Common myeloid progenitor, CD34-positive (primary cell): ENCODE results near the gene IRAK3.

Experiments
- CTCF ChIA-PET: fragments of 350-600 bp; sonication (Branson Sonifier 250); formaldehyde crosslinking; loops from one replicate; lab custom pipeline; 2021; ENCODE audit warnings: antibody characterized with exemption; lab: Charles Lee
- POLR2A ChIA-PET: fragments of 350-600 bp; sonication (Branson Sonifier 250); formaldehyde crosslinking; loops from one replicate; lab custom pipeline; 2021; ENCODE audit warnings: antibody characterized with exemption; lab: Charles Lee
- DNase-seq, 3 donors: peaks; one replicate each; pipeline versions ENCODE4 v3.0.0 to v3.0.0-alpha.2; 2013
- H3K27ac ChIP-seq, 2 experiments: 1 replicate in 1 of 2; 2 replicates in 1 of 2; pipeline ENCODE4 v1.7.0; 2013; ENCODE audit warnings: inconsistent platforms in 2 of 2, low read length in 2 of 2, mild to moderate bottlenecking in 2 of 2, low read depth in 1 of 2, moderate library complexity in 1 of 2; ENCODE audit not compliant: severe bottlenecking in 2 of 2, insufficient read depth in 1 of 2, poor library complexity in 1 of 2
- H3K27me3 ChIP-seq, 5 experiments: replicated peaks in 2 of 5; 1 replicate in 3 of 5; 2 replicates in 2 of 5; pipeline versions ENCODE4 v1.6.1 to v1.7.0; 2013; ENCODE audit warnings: low read length in 4 of 5, mild to moderate bottlenecking in 2 of 5, moderate library complexity in 2 of 5, inconsistent platforms in 1 of 5; ENCODE audit not compliant: insufficient read depth in 5 of 5, control insufficient read depth in 4 of 5
- H3K36me3 ChIP-seq, 4 experiments: 1 replicate in 2 of 4; 2 replicates in 2 of 4; pipeline versions ENCODE4 v1.6.1 to v1.7.0; 2013; ENCODE audit warnings: low read length in 3 of 4, control low read depth in 1 of 4, mild to moderate bottlenecking in 1 of 4; ENCODE audit not compliant: control insufficient read depth in 4 of 4, insufficient read depth in 4 of 4
- H3K4me1 ChIP-seq, 4 experiments: 1 replicate in 3 of 4; 2 replicates in 1 of 4; pipeline versions ENCODE4 v1.6.1 to v1.7.1; 2013; ENCODE audit warnings: low read length in 3 of 4, mild to moderate bottlenecking in 3 of 4, control low read depth in 1 of 4, inconsistent platforms in 1 of 4, moderate library complexity in 1 of 4; ENCODE audit not compliant: control insufficient read depth in 4 of 4, insufficient read depth in 4 of 4; ENCODE audit errors: control extremely low read depth in 1 of 4
- H3K4me3 ChIP-seq, 7 experiments: 1 replicate in 4 of 7; 2 replicates in 3 of 7; pipeline versions ENCODE4 v1.5.1 to v1.7.0; 2013; ENCODE audit warnings: mild to moderate bottlenecking in 7 of 7, low read length in 6 of 7, moderate library complexity in 6 of 7, inconsistent platforms in 2 of 7, low read depth in 2 of 7, control low read depth in 1 of 7; ENCODE audit not compliant: insufficient read depth in 4 of 7, control insufficient read depth in 1 of 7; ENCODE audit errors: extremely low read depth in 1 of 7
- H3K9me3 ChIP-seq, 5 experiments: 1 replicate in 4 of 5; 2 replicates in 1 of 5; pipeline versions ENCODE4 v1.6.1 to v1.7.1; 2013; ENCODE audit warnings: low read length in 4 of 5, mild to moderate bottlenecking in 2 of 5, inconsistent platforms in 1 of 5, low read depth in 1 of 5, moderate library complexity in 1 of 5; ENCODE audit not compliant: control insufficient read depth in 4 of 5, insufficient read depth in 2 of 5; ENCODE audit errors: control extremely low read depth in 1 of 5
- WGBS: methylation state at CpG from one replicate; pipeline ENCODE4 v1.1.5; 2013; ENCODE audit not compliant: insufficient coverage; 5-methylcytosine and 5-hydroxymethylcytosine counted together

Gene IRAK3

DNA sequence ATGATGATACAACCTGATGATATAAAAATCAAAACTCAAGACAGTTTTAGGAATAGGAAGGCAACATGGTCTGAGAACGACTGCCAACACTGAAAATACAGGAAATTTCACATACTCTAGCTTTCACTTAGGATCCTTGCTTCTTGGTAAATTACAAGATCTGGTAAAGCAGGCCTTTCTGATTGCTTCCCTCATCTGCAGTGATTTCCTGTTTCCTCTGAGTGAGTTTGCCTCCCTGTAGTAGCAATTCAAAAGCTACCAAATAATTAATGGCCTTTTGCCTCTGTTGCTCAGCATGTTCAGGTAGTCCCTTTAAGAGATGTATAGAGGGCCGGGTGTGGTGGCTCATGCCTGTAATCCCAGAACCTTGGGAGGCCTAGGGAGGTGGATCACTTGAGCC lies 2.0 kb upstream of the IRAK3 start:
- POLR2A ChIA-PET = interaction anchor here (3.6 kb wide), 1 partner anchor 18 kb away, joined by 20 read pairs; the partner anchor contains the start of gene TMBIM4
- H3K4me3 ChIP-seq = peak overlapping the region in 1 of 7 experiments; percentile 11

DNA sequence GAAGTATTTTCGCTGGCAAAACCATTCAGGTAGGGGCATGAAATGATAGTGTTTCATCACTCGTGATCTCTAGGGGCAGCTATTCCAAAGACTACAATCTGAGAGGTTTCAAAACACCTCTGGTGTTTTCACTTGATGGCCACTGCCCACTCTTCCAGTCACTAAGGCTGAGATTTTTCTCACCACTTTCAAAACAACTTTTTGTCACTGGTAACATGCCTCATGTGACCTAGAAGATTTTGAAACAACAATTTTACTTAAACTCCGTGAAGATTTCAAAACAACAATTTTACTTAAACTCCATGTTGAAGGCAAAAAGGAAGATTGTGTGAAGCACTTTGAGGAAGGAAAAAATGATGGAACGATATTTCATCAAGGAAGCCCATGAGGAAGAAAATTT lies 1.2 kb upstream of the IRAK3 start:
- Histone ChIP-seq H3K27ac (no peak overlapping the region), H3K4me3 (no peak overlapping the region), H3K27me3 (no peaks in the 10 kb centered on the region), H3K36me3 (no peaks in the 10 kb centered on the region), H3K4me1 (peaks cover 17 to 38% (median 28%) of the 10 kb centered on the region in 4 experiments), H3K9me3 (no peaks in the 10 kb centered on the region)
- ChIA-PET CTCF (interaction anchor here (2.7 to 4.3 kb wide), 2 partner anchors 15 to 18 kb away, joined by 6 to 18 read pairs; partner anchors contain the start of gene TMBIM4), POLR2A (interaction anchor here (3.6 kb wide), 1 partner anchor 18 kb away, joined by 20 read pairs; the partner anchor contains the start of gene TMBIM4)
- WGBS = 94% methylated on average over 2 of the region's 4 CpGs
- DNase-seq = no peak

More for the DNA sequence above, 2.0 kb upstream of the IRAK3 start:
- DNase-seq = peak in 2 of 3 donors; percentile 60 to 68
- H3K27me3 ChIP-seq = no peaks in the 10 kb centered on the region
- no peaks in the 10 kb centered on the region for H3K9me3 ChIP-seq
- WGBS = 40% methylated on average over 1 of the region's 2 CpGs
- no peak overlapping the region for H3K27ac ChIP-seq
- CTCF ChIA-PET = interaction anchor here (1.6 to 4.3 kb wide), 3 partner anchors 14 to 29 kb away, joined by 3 to 18 read pairs (median 6); partner anchors contain the start of gene TMBIM4
- H3K36me3 ChIP-seq = no peaks in the 10 kb centered on the region
- H3K4me1 ChIP-seq = peaks cover 17 to 38% (median 28%) of the 10 kb centered on the region in 4 experiments

DNA sequence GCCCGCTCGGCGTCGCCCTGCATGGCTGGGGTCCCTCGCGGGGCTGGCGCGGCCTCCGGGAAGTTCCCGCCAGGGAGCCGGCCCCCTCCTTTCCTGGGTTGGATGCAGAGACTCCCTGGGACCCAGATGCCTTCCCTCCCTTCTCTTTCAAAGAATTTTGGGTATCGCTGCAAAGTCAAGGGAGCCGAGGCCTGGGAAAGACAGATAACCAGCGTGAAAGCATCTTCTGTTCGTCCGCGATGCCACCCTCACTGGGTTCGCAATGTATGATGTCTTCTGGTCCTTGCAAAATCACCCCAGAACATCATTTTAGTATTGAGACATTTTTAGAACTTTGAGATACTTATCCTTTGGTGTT lies 451 bp downstream of the IRAK3 start:
- POLR2A ChIA-PET = interaction anchor here (3.6 kb wide), 1 partner anchor 20 kb away, joined by 20 read pairs; the partner anchor contains the start of gene TMBIM4
- DNase-seq = peak in 2 of 3 donors; percentile 36 to 52
- H3K27me3 ChIP-seq = no peaks in the 10 kb centered on the region
- peaks cover 23 to 46% (median 35%) of the 10 kb centered on the region in 4 experiments for H3K4me1 ChIP-seq
- H3K27ac ChIP-seq = peak overlapping the region; percentile 71 to 84
- WGBS = 0% methylated on average over 13 of the region's 18 CpGs
- H3K9me3 ChIP-seq = no peaks in the 10 kb centered on the region
- CTCF ChIA-PET = interaction anchor here (1.4 to 4.3 kb wide), 2 partner anchors 20 to 46 kb away, joined by 5 to 18 read pairs; partner anchors contain the start of gene TMBIM4
- peaks cover 0 to 9% (median 3%) of the 10 kb centered on the region in 4 experiments for H3K36me3 ChIP-seq
- H3K4me3 ChIP-seq = peak overlapping the region; percentile 47 to 94 (median 75)

DNA sequence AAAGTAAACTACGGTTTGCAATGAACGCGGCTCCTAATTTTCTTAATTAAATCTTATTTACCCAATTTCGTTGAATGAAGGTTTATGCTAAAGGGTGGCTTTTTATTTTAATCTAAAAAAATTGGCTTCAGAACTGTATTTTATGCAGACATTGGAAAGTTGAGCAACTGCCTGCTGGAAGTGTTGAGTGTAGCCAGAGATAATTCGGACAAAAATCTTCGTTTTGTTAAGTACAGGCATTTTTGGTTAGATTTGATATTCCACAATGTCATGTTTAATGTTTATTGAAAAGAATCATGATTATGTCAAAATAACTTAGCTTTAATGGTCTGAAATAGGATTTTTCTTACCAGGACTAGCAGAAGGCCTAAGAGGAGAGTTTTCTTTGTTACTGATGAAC lies 875 bp downstream of the IRAK3 start:
- POLR2A ChIA-PET = no interaction called here
- H3K27me3 ChIP-seq = no peaks in the 10 kb centered on the region
- peak overlapping the region; percentile 62 to 84 for H3K27ac ChIP-seq
- peak overlapping the region in 6 of 7 experiments; percentile 64 to 94 (median 76) for H3K4me3 ChIP-seq
- peaks cover 3 to 9% (median 5%) of the 10 kb centered on the region in 4 experiments for H3K36me3 ChIP-seq
- no peak for DNase-seq
- H3K9me3 ChIP-seq = no peaks in the 10 kb centered on the region
- CTCF ChIA-PET = no interaction called here
- peaks cover 23 to 49% (median 35%) of the 10 kb centered on the region in 4 experiments for H3K4me1 ChIP-seq
- WGBS = 8% methylated on average over 2 of the region's 6 CpGs

DNA sequence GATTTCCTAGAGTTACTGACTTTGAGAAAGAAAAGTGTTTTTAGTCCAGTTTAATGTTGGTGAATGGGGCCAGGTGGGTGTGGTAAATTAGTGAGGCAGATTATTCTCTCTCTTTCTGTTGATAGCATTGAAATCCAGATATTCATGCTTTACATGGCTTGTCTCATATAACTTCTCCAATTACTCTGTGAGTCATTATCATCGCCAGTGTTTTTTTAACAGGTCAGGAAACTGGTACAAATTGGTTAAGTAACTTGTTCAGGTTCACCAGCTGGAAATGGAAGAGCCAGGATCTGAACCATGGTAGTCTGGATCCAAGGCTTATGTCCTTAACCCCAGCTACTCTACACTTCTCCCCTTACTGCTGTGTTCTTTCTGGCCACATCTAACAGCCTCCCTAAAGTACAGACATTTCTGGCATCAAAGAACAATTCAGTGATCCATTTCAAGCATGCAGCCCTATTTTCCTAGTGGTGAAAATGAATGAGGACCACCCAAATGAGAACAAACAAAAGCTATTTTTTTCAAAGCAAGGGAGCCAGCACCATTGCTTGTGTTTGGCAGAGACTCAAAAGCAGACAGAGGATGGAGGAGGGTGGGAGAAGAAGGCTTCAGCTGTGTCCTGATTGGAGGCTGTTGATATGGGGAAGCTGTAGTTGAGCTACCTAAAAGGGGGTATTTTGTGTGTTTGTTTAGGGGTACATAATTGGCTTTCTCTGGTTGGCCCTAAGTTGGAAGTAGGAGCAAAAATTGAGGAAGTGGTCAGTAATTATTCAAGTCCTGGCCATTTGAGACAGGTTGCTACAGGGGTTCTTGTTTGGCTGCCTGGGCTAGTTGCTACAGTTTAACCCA lies 1.7 kb downstream of the IRAK3 start:
- CTCF ChIA-PET = interaction anchor here (1.0 to 2.9 kb wide), 10 partner anchors 8 to 45 kb away, joined by 3 to 15 read pairs (median 6); partner anchors contain the start of gene TMBIM4
- peak; percentile 57 to 86 (median 78) for DNase-seq
- Histone ChIP-seq H3K4me1 (peaks cover 23 to 52% (median 35%) of the 10 kb centered on the region in 4 experiments), H3K27me3 (no peaks in the 10 kb centered on the region), H3K27ac (peak overlapping the region; percentile 62 to 84), H3K9me3 (no peaks in the 10 kb centered on the region), H3K4me3 (peak overlapping the region in 6 of 7 experiments; percentile 64 to 94 (median 76)), H3K36me3 (peaks cover 8 to 12% (median 10%) of the 10 kb centered on the region in 4 experiments)
- POLR2A ChIA-PET = interaction anchor here (1.2 to 1.5 kb wide), 2 partner anchors 13 to 21 kb away, joined by 3 to 13 read pairs; partner anchors contain the start of gene TMBIM4
- no CpG with 5 or more reads among the region's 1 CpG for WGBS

DNA sequence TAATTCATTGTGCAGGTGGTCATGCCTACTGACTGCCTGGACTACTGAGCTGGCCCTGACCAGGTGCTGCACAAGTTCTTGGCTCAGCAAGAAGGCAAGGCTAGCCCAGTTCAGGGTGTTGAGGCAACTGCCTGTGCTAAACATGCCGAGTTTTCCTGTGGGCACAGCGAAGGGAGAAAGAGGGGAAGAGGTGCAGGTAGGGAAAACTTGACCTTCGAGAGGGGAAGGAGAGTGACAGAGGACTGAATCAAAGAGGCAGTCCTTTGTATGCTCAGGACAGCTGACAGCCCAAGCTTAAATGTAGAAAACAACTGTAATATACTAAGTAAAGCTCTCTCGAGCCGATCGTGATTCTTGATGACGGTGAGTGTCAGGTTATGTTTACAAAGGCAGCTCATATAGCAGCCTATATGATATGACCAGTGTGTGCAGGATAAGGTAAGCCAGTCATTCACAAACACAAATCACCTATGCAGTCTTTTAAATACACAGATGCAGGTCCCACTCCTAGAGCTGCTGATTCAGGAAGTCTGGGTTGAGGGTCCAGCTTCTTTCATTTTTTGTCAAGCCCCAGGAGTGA lies 2.6 kb downstream of the IRAK3 start:
- no peak overlapping the region for H3K27ac ChIP-seq
- no peaks in the 10 kb centered on the region for H3K27me3 ChIP-seq
- ChIA-PET CTCF (interaction anchor here (0.6 to 2.9 kb wide), 10 partner anchors 8 to 46 kb away, joined by 3 to 15 read pairs (median 6); partner anchors contain the start of gene TMBIM4), POLR2A (interaction anchor here (1.5 kb wide), 1 partner anchor 22 kb away, joined by 13 read pairs; the partner anchor contains the start of gene TMBIM4)
- H3K4me1 ChIP-seq = peaks cover 23 to 52% (median 35%) of the 10 kb centered on the region in 4 experiments
- H3K4me3 ChIP-seq = peak overlapping the region in 6 of 7 experiments; percentile 5 to 87 (median 74)
- no peak for DNase-seq
- H3K36me3 ChIP-seq = peaks cover 8 to 12% (median 10%) of the 10 kb centered on the region in 4 experiments
- no peaks in the 10 kb centered on the region for H3K9me3 ChIP-seq
- WGBS = 13% methylated on average over 3 of the region's 7 CpGs
